IMR-90 (cell line): ENCODE data around the gene PMM2. TPM values are rescaled to one million over a fixed set of nuclear protein-coding genes. Genes with fewer than 3 reads are reported as not detected.

Experiments used
- ATAC-seq: fragments of 200-7000 bp; cut with Tn5 transposase; 2 replicates; pipeline ENCODE4 v1.9.1; 2020; ENCODE audit warnings: low read depth, mild to moderate bottlenecking, moderate library complexity
- BruUV-seq: library from RNA; stranded (reverse); fragments of 400-500 nt; replicated peaks from 2 replicates; lab custom pipeline; 2021; lab: Mats Ljungman, UMichigan
- CTCF ChIA-PET: fragments of 300-600 bp; formaldehyde crosslinking; extraction: SDS; loops from one replicate; lab custom pipeline; 2021; ENCODE audit warnings: antibody characterized with exemption; lab: Yijun Ruan, JAX
- POLR2A ChIA-PET: fragments of 300-600 bp; sonication (Branson Sonifier 250); formaldehyde crosslinking; loops from one replicate; lab custom pipeline; 2022; ENCODE audit warnings: antibody characterized with exemption; ENCODE audit not compliant: unreplicated experiment; lab: Charles Lee
- DNase-seq: peaks from one replicate; pipeline ENCODE4 v3.0.0; 2013
- H2AFZ ChIP-seq: replicated peaks from 2 replicates; pipeline ENCODE3; 2013; ENCODE audit warnings: low read length, mild to moderate bottlenecking; ENCODE audit not compliant: poor library complexity
- H2AK5ac ChIP-seq: 2 replicates; pipeline ENCODE4 v1.6.1; 2013; ENCODE audit warnings: low read depth, low read length, inconsistent platforms
- H2AK9ac ChIP-seq: replicated peaks from 2 replicates; pipeline ENCODE3; 2013; ENCODE audit warnings: mild to moderate bottlenecking, low read depth, low read length, moderate library complexity; ENCODE audit not compliant: poor library complexity
- H2BK120ac ChIP-seq: 2 replicates; pipeline ENCODE4 v1.6.1; 2013; ENCODE audit warnings: low read depth, low read length, inconsistent platforms
- H2BK15ac ChIP-seq: 3 replicates; pipeline ENCODE4 v1.6.1; 2013; ENCODE audit warnings: low read depth, low read length, inconsistent platforms
- H2BK20ac ChIP-seq: 2 replicates; pipeline ENCODE4 v1.6.1; 2013; ENCODE audit warnings: low read depth, mild to moderate bottlenecking, inconsistent platforms, low read length, moderate library complexity
- H2BK5ac ChIP-seq: 2 replicates; pipeline ENCODE4 v1.6.1; 2013; ENCODE audit warnings: mild to moderate bottlenecking, low read depth, low read length, inconsistent platforms; ENCODE audit not compliant: poor library complexity, severe bottlenecking
- H3K14ac ChIP-seq: replicated peaks from 2 replicates; pipeline ENCODE4 v1.6.1; 2013; ENCODE audit warnings: low read depth, low read length, inconsistent platforms
- H3K18ac ChIP-seq: 2 replicates; pipeline ENCODE4 v1.6.1; 2013; ENCODE audit warnings: low read depth, low read length, control low read depth
- H3K23ac ChIP-seq: 2 replicates; pipeline ENCODE4 v1.6.1; 2013; ENCODE audit warnings: low read depth, low read length, inconsistent platforms
- H3K27ac ChIP-seq: 2 replicates; pipeline ENCODE4 v1.5.1; 2013; ENCODE audit warnings: mild to moderate bottlenecking, control low read depth, low read length; ENCODE audit not compliant: insufficient read depth
- H3K27me3 ChIP-seq: 2 replicates; pipeline ENCODE4 v1.6.1; 2013; ENCODE audit warnings: low read length; ENCODE audit not compliant: control insufficient read depth, insufficient read depth
- H3K36me3 ChIP-seq: 2 replicates; pipeline ENCODE4 v1.6.1; 2013; ENCODE audit warnings: low read length, mixed read lengths; ENCODE audit not compliant: control insufficient read depth, insufficient read depth
- H3K4ac ChIP-seq: 2 replicates; pipeline ENCODE4 v1.6.1; 2013; ENCODE audit warnings: low read depth, low read length, inconsistent platforms
- H3K4me1 ChIP-seq: 2 replicates; pipeline ENCODE4 v1.6.1; 2013; ENCODE audit warnings: low read length, mixed read lengths; ENCODE audit not compliant: control insufficient read depth, insufficient read depth
- H3K4me2 ChIP-seq: 2 replicates; pipeline ENCODE4 v1.6.1; 2013; ENCODE audit warnings: low read depth, mild to moderate bottlenecking, control low read depth, low read length, moderate library complexity
- H3K4me3 ChIP-seq: 2 replicates; pipeline ENCODE4 v1.5.1; 2013; ENCODE audit warnings: low read depth, mild to moderate bottlenecking, control low read depth, low read length, moderate library complexity; ENCODE audit not compliant: insufficient read depth
- H3K56ac ChIP-seq: 2 replicates; pipeline ENCODE4 v1.6.1; 2013; ENCODE audit warnings: low read length, inconsistent platforms; ENCODE audit not compliant: insufficient read depth; ENCODE audit errors: extremely low read depth
- H3K79me1 ChIP-seq, 2 experiments: 2 replicates each; pipeline ENCODE4 v1.6.1; 2013; ENCODE audit warnings: low read length in 2 of 2, inconsistent platforms in 1 of 2, low read depth in 1 of 2
- H3K9ac ChIP-seq: 2 replicates; pipeline ENCODE4 v1.6.1; 2013; ENCODE audit warnings: low read depth, low read length, control low read depth
- H3K9me1 ChIP-seq: 2 replicates; pipeline ENCODE4 v1.6.1; 2013; ENCODE audit warnings: low read length, inconsistent platforms; ENCODE audit not compliant: insufficient read depth
- H3K9me3 ChIP-seq: 2 replicates; pipeline ENCODE4 v1.6.1; 2013; ENCODE audit warnings: low read length; ENCODE audit not compliant: control insufficient read depth, insufficient read depth
- H4K20me1 ChIP-seq: 2 replicates; pipeline ENCODE4 v1.6.1; 2013; ENCODE audit warnings: low read length, inconsistent platforms; ENCODE audit not compliant: insufficient read depth
- H4K5ac ChIP-seq: 2 replicates; pipeline ENCODE4 v1.6.1; 2013; ENCODE audit warnings: mild to moderate bottlenecking, low read depth, low read length, control low read depth
- H4K8ac ChIP-seq, 2 experiments: 2 replicates each; pipeline ENCODE4 v1.6.1; 2013; ENCODE audit warnings: low read depth in 2 of 2, low read length in 2 of 2, control low read depth in 1 of 2, inconsistent platforms in 1 of 2
- H4K91ac ChIP-seq: 2 replicates; pipeline ENCODE4 v1.6.1; 2013; ENCODE audit warnings: low read depth, low read length, inconsistent platforms; ENCODE audit not compliant: insufficient read depth
- BHLHE40 ChIP-seq: fragments of 150-350 bp; IDR thresholded peaks from 2 replicates; pipeline ENCODE4 v1.6.1; 2016; ENCODE audit warnings: mild to moderate bottlenecking, low read depth, low read length
- CEBPB ChIP-seq: IDR thresholded peaks from 2 replicates; pipeline ENCODE4 v1.6.1; 2012; ENCODE audit warnings: low read depth, low read length, improper control_type of control experiment
- CHD1 ChIP-seq: IDR thresholded peaks from 2 replicates; pipeline ENCODE4 v1.6.1; 2012; ENCODE audit warnings: low read depth, low read length, improper control_type of control experiment
- ELK1 ChIP-seq: fragments of 150-350 bp; IDR thresholded peaks from 2 replicates; pipeline ENCODE4 v1.6.1; 2016; ENCODE audit warnings: low read depth, mild to moderate bottlenecking, low read length, moderate library complexity, borderline replicate concordance
- FOS ChIP-seq: fragments of 150-350 bp; IDR thresholded peaks from 2 replicates; pipeline ENCODE4 v1.6.1; 2016; ENCODE audit warnings: low read depth, low read length
- MAFK ChIP-seq: IDR thresholded peaks from 2 replicates; pipeline ENCODE4 v1.6.1; 2012; ENCODE audit warnings: low read depth, low read length, improper control_type of control experiment
- MAZ ChIP-seq: IDR thresholded peaks from 2 replicates; pipeline ENCODE4 v1.6.1; 2012; ENCODE audit warnings: low read depth, mild to moderate bottlenecking, low read length, improper control_type of control experiment, moderate library complexity, borderline replicate concordance
- MXI1 ChIP-seq: IDR thresholded peaks from 2 replicates; pipeline ENCODE4 v1.6.1; 2012; ENCODE audit warnings: low read depth, mild to moderate bottlenecking, low read length, moderate library complexity, borderline replicate concordance
- NFE2L2 ChIP-seq: fragments of 150-350 bp; IDR thresholded peaks from 2 replicates; pipeline ENCODE4 v1.6.1; 2016; ENCODE audit warnings: low read depth, mild to moderate bottlenecking, low read length
- POLR2A ChIP-seq: IDR thresholded peaks from 2 replicates; pipeline ENCODE4 v1.6.1; 2012; ENCODE audit warnings: mild to moderate bottlenecking, low read depth, low read length
- RAD21 ChIP-seq: IDR thresholded peaks from 2 replicates; pipeline ENCODE4 v1.6.1; 2012; ENCODE audit warnings: low read length, improper control_type of control experiment
- RCOR1 ChIP-seq: IDR thresholded peaks from 2 replicates; pipeline ENCODE4 v1.6.1; 2012; ENCODE audit warnings: mild to moderate bottlenecking, low read length, improper control_type of control experiment; ENCODE audit not compliant: insufficient replicate concordance
- RFX5 ChIP-seq: IDR thresholded peaks from 2 replicates; pipeline ENCODE4 v1.8.0; 2012; ENCODE audit warnings: low read depth, mild to moderate bottlenecking, low read length, moderate library complexity
- SMC3 ChIP-seq: fragments of 150-350 bp; IDR thresholded peaks from 2 replicates; pipeline ENCODE4 v1.6.1; 2016; ENCODE audit warnings: low read depth, mild to moderate bottlenecking, antibody characterized with exemption, low read length, moderate library complexity
- USF2 ChIP-seq: fragments of 150-350 bp; IDR thresholded peaks from 2 replicates; pipeline ENCODE4 v1.6.1; 2017; ENCODE audit warnings: mild to moderate bottlenecking, antibody characterized with exemption, low read length, low read depth
- WGBS, 2 experiments: methylation state at CpG; one replicate each; pipeline versions ENCODE4 v1.1.5 to v1.1.7; 2013; ENCODE audit warnings: missing lambda C conversion rate in 2 of 2; ENCODE audit not compliant: insufficient read length in 1 of 2; ENCODE audit errors: extremely low coverage in 2 of 2; 5-methylcytosine and 5-hydroxymethylcytosine counted together
- dilution Hi-C: fragments of 300-500 bp; cut with HindIII; formaldehyde crosslinking; loops from one replicate; pipeline ENCODE4 v1.14.3; 2018; ENCODE audit warnings: low sequenced_read_pairs; ENCODE audit not compliant: unreplicated experiment
- in situ Hi-C: fragments of 300-500 bp; cut with MboI; formaldehyde crosslinking; loops from 3 replicates; pipeline ENCODE4 v1.14.3; 2019; ENCODE audit warnings: low sequenced_read_pairs, inconsistent platforms, mixed read lengths
- intact Hi-C: fragments of 100-400 bp; cut with micrococcal nuclease; formaldehyde crosslinking; loops from 2 replicates; pipeline ENCODE4 v1.10.0; 2022
- polyA plus RNA-seq, 3 experiments: library from polyadenylated mRNA; depleted of rRNA; stranded (reverse); fragments of >200 nt; gene quantifications; 2 replicates each; pipeline ENCODE4 v1.2.3, GENCODE V29; 2012; ENCODE audit warnings: low replicate concordance in 1 of 3
- total RNA-seq: library from RNA; depleted of rRNA; stranded (reverse); fragments of >200 nt; gene quantifications from 2 replicates; pipeline ENCODE4 v1.2.3, GENCODE V29; 2012
- TF ChIP-seq, protein P1 (sequence below): conservative IDR thresholded peaks from 2 replicates; pipeline ENCODE4 v1.5.1; 2012; ENCODE audit warnings: mild to moderate bottlenecking, low read depth, low read length, improper control_type of control experiment

Gene PMM2
- total and polyA plus RNA-seq, 2 of the 4 experiments (the other 2 are of a cell fraction), result 25.8 to 38.9 TPM

GRCh38 chr16:8808613-8809353, 11.1 kb downstream of the PMM2 start:
- Histone ChIP-seq H3K23ac (no peak overlapping the region), H3K9me3 (no peaks in the 10 kb centered on the region), H3K4me1 (no peaks in the 10 kb centered on the region), H4K91ac (no peak overlapping the region), H3K4me2 (no peak overlapping the region), H3K18ac (no peak overlapping the region), H3K14ac (no peak overlapping the region), H3K27me3 (no peaks in the 10 kb centered on the region), H3K4me3 (no peak overlapping the region), H2BK5ac (no peak overlapping the region), H4K8ac (no peak overlapping the region), H2AK5ac (no peak overlapping the region), H2BK20ac (no peak overlapping the region), H3K79me1 (peaks cover 47 to 50% of the 10 kb centered on the region in 2 experiments), H3K4ac (no peak overlapping the region), H3K27ac (no peak overlapping the region), H3K56ac (no peak overlapping the region), H2AK9ac (no peak overlapping the region), H3K9me1 (no peaks in the 10 kb centered on the region), H4K20me1 (peaks cover 39% of the 10 kb centered on the region), H2BK15ac (no peak overlapping the region), H2AFZ (no peak overlapping the region), H4K5ac (no peak overlapping the region), H3K36me3 (peaks cover 77% of the 10 kb centered on the region), H3K9ac (no peak overlapping the region), H2BK120ac (no peak overlapping the region)
- CTCF ChIA-PET, result no interaction called here
- intact Hi-C loops, result no loop called here
- no TSS peak for BruUV-seq
- TF ChIP-seq CEBPB, result no peak
- no peak for TF ChIP-seq CHD1
- no peak for TF ChIP-seq RFX5
- no peak for TF ChIP-seq FOS
- TF ChIP-seq RCOR1, result no peak
- no peak for TF ChIP-seq SMC3
- no peak for TF ChIP-seq POLR2A
- no peak for TF ChIP-seq MAFK
- TF ChIP-seq ELK1, result no peak
- no peak for TF ChIP-seq NFE2L2
- TF ChIP-seq USF2, result no peak
- TF ChIP-seq MXI1, result no peak
- TF ChIP-seq RAD21, result no peak
- no peak for TF ChIP-seq MAZ
- TF ChIP-seq BHLHE40, result no peak
- TF ChIP-seq, protein P1, sequence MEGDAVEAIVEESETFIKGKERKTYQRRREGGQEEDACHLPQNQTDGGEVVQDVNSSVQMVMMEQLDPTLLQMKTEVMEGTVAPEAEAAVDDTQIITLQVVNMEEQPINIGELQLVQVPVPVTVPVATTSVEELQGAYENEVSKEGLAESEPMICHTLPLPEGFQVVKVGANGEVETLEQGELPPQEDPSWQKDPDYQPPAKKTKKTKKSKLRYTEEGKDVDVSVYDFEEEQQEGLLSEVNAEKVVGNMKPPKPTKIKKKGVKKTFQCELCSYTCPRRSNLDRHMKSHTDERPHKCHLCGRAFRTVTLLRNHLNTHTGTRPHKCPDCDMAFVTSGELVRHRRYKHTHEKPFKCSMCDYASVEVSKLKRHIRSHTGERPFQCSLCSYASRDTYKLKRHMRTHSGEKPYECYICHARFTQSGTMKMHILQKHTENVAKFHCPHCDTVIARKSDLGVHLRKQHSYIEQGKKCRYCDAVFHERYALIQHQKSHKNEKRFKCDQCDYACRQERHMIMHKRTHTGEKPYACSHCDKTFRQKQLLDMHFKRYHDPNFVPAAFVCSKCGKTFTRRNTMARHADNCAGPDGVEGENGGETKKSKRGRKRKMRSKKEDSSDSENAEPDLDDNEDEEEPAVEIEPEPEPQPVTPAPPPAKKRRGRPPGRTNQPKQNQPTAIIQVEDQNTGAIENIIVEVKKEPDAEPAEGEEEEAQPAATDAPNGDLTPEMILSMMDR, result no peak
- POLR2A ChIA-PET, result no interaction called here
- DNase-seq, result no peak
- 95% methylated on average over 3 of the region's 11 CpGs; no CpG with 5 or more reads in 1 of the 2 experiments for WGBS, 2 experiments
- dilution Hi-C loops, result no loop called here
- in situ Hi-C loops, result no loop called here
- no peak for ATAC-seq
